HG03097 (cell line): ENCODE measurements around the gene USF2.

Experiments used
- ATAC-seq: cut with Tn5 transposase; IDR thresholded peaks from one replicate; pipeline ENCODE4 v1.9.1; 2021; ENCODE audit not compliant: unreplicated experiment, low FRiP score

The USF2 gene

GRCh38 chr19:35241417-35241816 lies 27.3 kb upstream of the USF2 start:
- ATAC-seq: no peak

- ATAC-seq: no peak
Measured at GRCh38 chr19:35246466-35247092, 22.2 kb upstream of the USF2 start.

GRCh38 chr19:35247526-35248309 lies 21.0 kb upstream of the USF2 start:
- ATAC-seq: peak; percentile 24

GRCh38 chr19:35248310-35249145 lies 20.2 kb upstream of the USF2 start, which contains the start of gene LSR:
Gene LSR (plus strand): TSS chr19:35249002. CDS start chr19:35249023, 21 bp downstream.
- peak; percentile 67 for ATAC-seq

- peak; percentile 4 for ATAC-seq
Measured at GRCh38 chr19:35249146-35249847, 19.5 kb upstream of the USF2 start.

- no peak for ATAC-seq
Measured at GRCh38 chr19:35249848-35250711, 18.7 kb upstream of the USF2 start.

- no peak for ATAC-seq
Measured at GRCh38 chr19:35251456-35251855, 17.3 kb upstream of the USF2 start.

- no peak for ATAC-seq
Measured at GRCh38 chr19:35253316-35254286, 15.2 kb upstream of the USF2 start.

GRCh38 chr19:35254341-35255297 lies 14.1 kb upstream of the USF2 start:
- ATAC-seq: no peak

GRCh38 chr19:35256566-35256965 lies 12.2 kb upstream of the USF2 start:
- no peak for ATAC-seq

- no peak for ATAC-seq
Measured at GRCh38 chr19:35257113-35257461, 11.7 kb upstream of the USF2 start.

GRCh38 chr19:35260694-35261304 lies 8.0 kb upstream of the USF2 start:
- no peak for ATAC-seq

- no peak for ATAC-seq
Measured at GRCh38 chr19:35261356-35262100, 7.2 kb upstream of the USF2 start.

GRCh38 chr19:35262101-35262761 lies 6.5 kb upstream of the USF2 start:
- no peak for ATAC-seq

GRCh38 chr19:35264268-35265125 lies 4.3 kb upstream of the USF2 start:
- no peak for ATAC-seq
